K562 (cell line): ENCODE results near the gene PACSIN3. TPM values are rescaled to one million over a fixed set of nuclear protein-coding genes. Genes with fewer than 3 reads are reported as not detected.

Experiments
- ATF1 ChIP-seq, 2 experiments: fragments of 450-650 bp in 1 of 2; IDR thresholded peaks; 2 replicates each; pipeline ENCODE4 v1.6.1; 2016; ENCODE audit warnings: missing compliant biosample characterization in 1 of 2, missing genetic modification characterization in 1 of 2
- BDP1 ChIP-seq: IDR thresholded peaks from 3 replicates; pipeline ENCODE4 v1.6.1; 2011; ENCODE audit not compliant: insufficient read length, insufficient read depth
- HDAC1 ChIP-seq, 2 experiments: fragments of 450-650 bp; IDR thresholded peaks; 2 replicates each; pipeline ENCODE4 v1.6.1; 2016 to 2017; ENCODE audit warnings: inconsistent platforms in 1 of 2, mild to moderate bottlenecking in 1 of 2, moderate library complexity in 1 of 2
- ILF3 ChIP-seq: fragments of 450-650 bp; IDR thresholded peaks from 2 replicates; pipeline ENCODE4 v1.6.1; 2018; ENCODE audit warnings: antibody characterized with exemption, mild to moderate bottlenecking, moderate library complexity, borderline replicate concordance
- KLF16 ChIP-seq: IDR thresholded peaks from 2 replicates; pipeline ENCODE4 v1.6.1; 2016; ENCODE audit warnings: antibody characterized with exemption
- NR2C1 ChIP-seq, 2 experiments: fragments of 450-650 bp; IDR thresholded peaks; 2 replicates each; pipeline ENCODE4 v1.6.1; 2017; ENCODE audit warnings: mild to moderate bottlenecking in 2 of 2, antibody characterized with exemption in 1 of 2, inconsistent platforms in 1 of 2, missing compliant biosample characterization in 1 of 2, missing genetic modification characterization in 1 of 2
- NR4A1 ChIP-seq, 2 experiments: fragments of 250-450 bp in 1 of 2; fragments of 450-650 bp in 1 of 2; sonication (Bioruptor Pico) in 1 of 2; IDR thresholded peaks; 2 replicates each; pipeline versions ENCODE4 v1.4.0 to v1.6.1; 2016 to 2020; ENCODE audit warnings: mild to moderate bottlenecking in 2 of 2, missing compliant biosample characterization in 1 of 2, missing genetic modification characterization in 1 of 2, moderate library complexity in 1 of 2
- POLR3A ChIP-seq: IDR thresholded peaks from 2 replicates; pipeline ENCODE4 v1.6.1; 2011; ENCODE audit warnings: borderline replicate concordance, mild to moderate bottlenecking, moderate library complexity; ENCODE audit not compliant: insufficient read length, insufficient read depth; ENCODE audit errors: extremely low read depth
- RNF2 ChIP-seq: sonication (generic); IDR thresholded peaks from 2 replicates; pipeline ENCODE4 v1.6.1; 2016
- SMC3 ChIP-seq: conservative IDR thresholded peaks from 2 replicates; pipeline ENCODE4 v1.6.1; 2011; ENCODE audit warnings: low read depth, low read length, improper control_type of control experiment; ENCODE audit not compliant: insufficient read depth
- SNIP1 ChIP-seq: fragments of 450-650 bp; IDR thresholded peaks from 2 replicates; pipeline ENCODE4 v1.7.1; 2017; ENCODE audit warnings: low read depth, mild to moderate bottlenecking
- ZFP1 ChIP-seq: fragments of 450-650 bp; formaldehyde crosslinking; IDR thresholded peaks from 2 replicates; pipeline ENCODE4 v1.4.0; 2020; ENCODE audit warnings: mild to moderate bottlenecking, mixed read lengths
- ZNF551 ChIP-seq: fragments of 250-450 bp; sonication (Bioruptor Pico); IDR thresholded peaks from 2 replicates; pipeline ENCODE4 v1.5.0; 2021; ENCODE audit warnings: mild to moderate bottlenecking, moderate library complexity
- polyA plus RNA-seq, 8 experiments: library from polyadenylated mRNA; depleted of rRNA in 4 of 8; stranded (reverse) in 5 of 8; unstranded in 3 of 8; fragments of >200 nt; fragmentation: Nextera tagmentation in 2 of 8; fragmentation: Illumina TruSeq in 1 of 8; extraction: Ambion mirVana in 2 of 8; extraction: Trizol in 1 of 8; gene quantifications; 2 replicates each; pipeline versions ENCODE4 v1.2.1 to v1.2.3, GENCODE V29; 2011 to 2014; ENCODE audit warnings: inconsistent platforms in 1 of 8, missing spikeins in 1 of 8
- total RNA-seq, 7 experiments: library from RNA; depleted of rRNA in 6 of 7; stranded (reverse); fragments of >200 nt in 6 of 7; fragmentation: Illumina TruSeq in 2 of 7; extraction: Trizol in 2 of 7; gene quantifications; 2 replicates each; pipeline versions ENCODE4 v1.2.1 to v1.2.3, GENCODE V29; 2011 to 2021; ENCODE audit warnings: low replicate concordance in 1 of 7
- TF ChIP-seq, protein P1 (sequence below): sonication (generic); formaldehyde crosslinking; IDR thresholded peaks from 2 replicates; pipeline ENCODE4 v1.8.1; 2023; ENCODE audit warnings: mild to moderate bottlenecking, missing genetic modification reagents
- TF ChIP-seq, protein P2 (sequence below): fragments of 250-450 bp; sonication (Bioruptor Pico); IDR thresholded peaks from 2 replicates; pipeline ENCODE4 v1.9.0; 2021; ENCODE audit warnings: mild to moderate bottlenecking, inconsistent platforms
- TF ChIP-seq, protein P3 (sequence below): sonication (generic); formaldehyde crosslinking; IDR thresholded peaks from 2 replicates; pipeline ENCODE4 v1.8.0; 2023; ENCODE audit warnings: mild to moderate bottlenecking, missing genetic modification reagents
- TF ChIP-seq, protein P4 (sequence below): fragments of 450-650 bp; formaldehyde crosslinking; IDR thresholded peaks from 2 replicates; pipeline ENCODE4 v1.4.0; 2020; ENCODE audit warnings: mild to moderate bottlenecking, moderate library complexity
- TF ChIP-seq, protein P5 (sequence below), 2 experiments: fragments of 250-450 bp in 1 of 2; fragments of 450-650 bp in 1 of 2; sonication (Bioruptor Pico) in 1 of 2; IDR thresholded peaks; 2 replicates each; pipeline versions ENCODE4 v1.6.1 to v1.8.0; 2016 to 2021; ENCODE audit warnings: mild to moderate bottlenecking in 2 of 2, moderate library complexity in 2 of 2, missing compliant biosample characterization in 1 of 2, missing genetic modification characterization in 1 of 2

The PACSIN3 gene
- total and polyA plus RNA-seq, 9 of the 15 experiments (the other 6 are each of a cell fraction or from before 2014, with no cell fraction given) = 0.13 to 18.1 (median 7.1) TPM

DNA sequence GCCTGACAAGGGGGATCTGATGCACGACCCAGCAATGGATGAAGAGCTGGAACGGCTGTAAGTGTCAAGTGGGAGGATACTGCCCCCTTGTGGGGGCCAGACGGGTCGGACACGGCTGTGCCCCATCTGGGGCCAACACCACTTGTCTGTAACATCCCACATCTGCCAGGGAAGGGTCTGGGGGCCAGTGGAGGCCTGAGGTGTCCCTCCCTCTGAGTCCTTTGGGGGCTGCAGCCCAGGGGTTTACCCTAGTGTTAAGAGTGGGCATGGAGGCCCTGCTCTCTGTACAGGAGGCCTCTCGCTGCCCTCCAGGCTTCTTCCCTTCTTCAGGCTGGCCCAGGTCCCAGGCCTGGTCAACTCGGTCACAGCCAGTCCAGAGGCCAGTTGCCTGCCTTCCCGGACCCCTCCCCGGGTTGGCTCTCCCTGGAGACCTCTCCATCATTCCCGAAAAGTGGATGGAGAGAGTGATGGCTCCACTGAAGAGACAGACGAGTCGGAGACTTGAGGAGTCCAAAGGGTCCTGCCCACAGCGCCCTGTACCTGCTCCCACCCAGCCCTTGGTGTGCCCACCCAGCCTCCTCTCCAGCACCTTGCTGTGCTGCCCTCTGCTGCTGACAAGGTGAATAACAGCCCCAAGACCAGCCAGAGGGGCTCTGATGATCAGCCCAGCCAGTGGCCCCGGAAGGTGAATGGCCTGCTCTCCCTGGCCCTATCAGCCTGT is 24.9 kb downstream of the PACSIN3 start (continued):
- TF ChIP-seq, protein P1, sequence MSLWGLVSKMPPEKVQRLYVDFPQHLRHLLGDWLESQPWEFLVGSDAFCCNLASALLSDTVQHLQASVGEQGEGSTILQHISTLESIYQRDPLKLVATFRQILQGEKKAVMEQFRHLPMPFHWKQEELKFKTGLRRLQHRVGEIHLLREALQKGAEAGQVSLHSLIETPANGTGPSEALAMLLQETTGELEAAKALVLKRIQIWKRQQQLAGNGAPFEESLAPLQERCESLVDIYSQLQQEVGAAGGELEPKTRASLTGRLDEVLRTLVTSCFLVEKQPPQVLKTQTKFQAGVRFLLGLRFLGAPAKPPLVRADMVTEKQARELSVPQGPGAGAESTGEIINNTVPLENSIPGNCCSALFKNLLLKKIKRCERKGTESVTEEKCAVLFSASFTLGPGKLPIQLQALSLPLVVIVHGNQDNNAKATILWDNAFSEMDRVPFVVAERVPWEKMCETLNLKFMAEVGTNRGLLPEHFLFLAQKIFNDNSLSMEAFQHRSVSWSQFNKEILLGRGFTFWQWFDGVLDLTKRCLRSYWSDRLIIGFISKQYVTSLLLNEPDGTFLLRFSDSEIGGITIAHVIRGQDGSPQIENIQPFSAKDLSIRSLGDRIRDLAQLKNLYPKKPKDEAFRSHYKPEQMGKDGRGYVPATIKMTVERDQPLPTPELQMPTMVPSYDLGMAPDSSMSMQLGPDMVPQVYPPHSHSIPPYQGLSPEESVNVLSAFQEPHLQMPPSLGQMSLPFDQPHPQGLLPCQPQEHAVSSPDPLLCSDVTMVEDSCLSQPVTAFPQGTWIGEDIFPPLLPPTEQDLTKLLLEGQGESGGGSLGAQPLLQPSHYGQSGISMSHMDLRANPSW (CRISPR knock-in tag) = no peak
- TF ChIP-seq ATF1 (CRISPR knock-in tag; IDR thresholded peaks at IDR 0.05) (no peak), ATF1 (tag; IDR thresholded peaks at IDR 0.05) (no peak), RNF2 (no peak), ILF3 (no peak), SNIP1 (no peak), SMC3 (peak; percentile 72), NR4A1 (CRISPR knock-in tag; IDR thresholded peaks at IDR 0.05) (no peak), NR4A1 (tag; IDR thresholded peaks at IDR 0.05) (no peak), HDAC1 (IDR thresholded peaks at IDR 0.05) (no peak), KLF16 (no peak), ZFP1 (CRISPR knock-in tag) (no peak), POLR3A (no peak), BDP1 (no peak), ZNF551 (CRISPR knock-in tag) (no peak), NR2C1 (IDR thresholded peaks at IDR 0.05) (no peak), NR2C1 (tag; IDR thresholded peaks at IDR 0.05) (no peak)
- TF ChIP-seq, protein P2, sequence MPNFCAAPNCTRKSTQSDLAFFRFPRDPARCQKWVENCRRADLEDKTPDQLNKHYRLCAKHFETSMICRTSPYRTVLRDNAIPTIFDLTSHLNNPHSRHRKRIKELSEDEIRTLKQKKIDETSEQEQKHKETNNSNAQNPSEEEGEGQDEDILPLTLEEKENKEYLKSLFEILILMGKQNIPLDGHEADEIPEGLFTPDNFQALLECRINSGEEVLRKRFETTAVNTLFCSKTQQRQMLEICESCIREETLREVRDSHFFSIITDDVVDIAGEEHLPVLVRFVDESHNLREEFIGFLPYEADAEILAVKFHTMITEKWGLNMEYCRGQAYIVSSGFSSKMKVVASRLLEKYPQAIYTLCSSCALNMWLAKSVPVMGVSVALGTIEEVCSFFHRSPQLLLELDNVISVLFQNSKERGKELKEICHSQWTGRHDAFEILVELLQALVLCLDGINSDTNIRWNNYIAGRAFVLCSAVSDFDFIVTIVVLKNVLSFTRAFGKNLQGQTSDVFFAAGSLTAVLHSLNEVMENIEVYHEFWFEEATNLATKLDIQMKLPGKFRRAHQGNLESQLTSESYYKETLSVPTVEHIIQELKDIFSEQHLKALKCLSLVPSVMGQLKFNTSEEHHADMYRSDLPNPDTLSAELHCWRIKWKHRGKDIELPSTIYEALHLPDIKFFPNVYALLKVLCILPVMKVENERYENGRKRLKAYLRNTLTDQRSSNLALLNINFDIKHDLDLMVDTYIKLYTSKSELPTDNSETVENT (CRISPR knock-in tag) = no peak
- TF ChIP-seq, protein P3, sequence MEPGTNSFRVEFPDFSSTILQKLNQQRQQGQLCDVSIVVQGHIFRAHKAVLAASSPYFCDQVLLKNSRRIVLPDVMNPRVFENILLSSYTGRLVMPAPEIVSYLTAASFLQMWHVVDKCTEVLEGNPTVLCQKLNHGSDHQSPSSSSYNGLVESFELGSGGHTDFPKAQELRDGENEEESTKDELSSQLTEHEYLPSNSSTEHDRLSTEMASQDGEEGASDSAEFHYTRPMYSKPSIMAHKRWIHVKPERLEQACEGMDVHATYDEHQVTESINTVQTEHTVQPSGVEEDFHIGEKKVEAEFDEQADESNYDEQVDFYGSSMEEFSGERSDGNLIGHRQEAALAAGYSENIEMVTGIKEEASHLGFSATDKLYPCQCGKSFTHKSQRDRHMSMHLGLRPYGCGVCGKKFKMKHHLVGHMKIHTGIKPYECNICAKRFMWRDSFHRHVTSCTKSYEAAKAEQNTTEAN (CRISPR knock-in tag) = no peak
- TF ChIP-seq, protein P4, sequence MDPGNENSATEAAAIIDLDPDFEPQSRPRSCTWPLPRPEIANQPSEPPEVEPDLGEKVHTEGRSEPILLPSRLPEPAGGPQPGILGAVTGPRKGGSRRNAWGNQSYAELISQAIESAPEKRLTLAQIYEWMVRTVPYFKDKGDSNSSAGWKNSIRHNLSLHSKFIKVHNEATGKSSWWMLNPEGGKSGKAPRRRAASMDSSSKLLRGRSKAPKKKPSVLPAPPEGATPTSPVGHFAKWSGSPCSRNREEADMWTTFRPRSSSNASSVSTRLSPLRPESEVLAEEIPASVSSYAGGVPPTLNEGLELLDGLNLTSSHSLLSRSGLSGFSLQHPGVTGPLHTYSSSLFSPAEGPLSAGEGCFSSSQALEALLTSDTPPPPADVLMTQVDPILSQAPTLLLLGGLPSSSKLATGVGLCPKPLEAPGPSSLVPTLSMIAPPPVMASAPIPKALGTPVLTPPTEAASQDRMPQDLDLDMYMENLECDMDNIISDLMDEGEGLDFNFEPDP (CRISPR knock-in tag) = no peak
- TF ChIP-seq, protein P5, sequence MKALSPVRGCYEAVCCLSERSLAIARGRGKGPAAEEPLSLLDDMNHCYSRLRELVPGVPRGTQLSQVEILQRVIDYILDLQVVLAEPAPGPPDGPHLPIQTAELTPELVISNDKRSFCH (CRISPR knock-in tag; IDR thresholded peaks at IDR 0.05) = no peak
- TF ChIP-seq, protein P5 (tag; IDR thresholded peaks at IDR 0.05) = no peak
